GM19463 (cell line): Measurements from ENCODE around the gene GAGE10.
A peak's percentile ranks its signal among the peaks of the same experiment; 100 is the strongest.

Experiments used
- ATAC-seq: cut with Tn5 transposase; IDR thresholded peaks from one replicate; pipeline ENCODE4 v1.9.1; 2021; ENCODE audit warnings: mild to moderate bottlenecking, moderate library complexity; ENCODE audit not compliant: unreplicated experiment

GAGE10 gene, protein sequence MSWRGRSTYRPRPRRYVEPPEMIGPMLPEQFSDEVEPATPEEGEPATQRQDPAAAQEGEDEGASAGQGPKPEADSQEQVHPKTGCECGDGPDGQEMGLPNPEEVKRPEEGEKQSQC

DNA sequence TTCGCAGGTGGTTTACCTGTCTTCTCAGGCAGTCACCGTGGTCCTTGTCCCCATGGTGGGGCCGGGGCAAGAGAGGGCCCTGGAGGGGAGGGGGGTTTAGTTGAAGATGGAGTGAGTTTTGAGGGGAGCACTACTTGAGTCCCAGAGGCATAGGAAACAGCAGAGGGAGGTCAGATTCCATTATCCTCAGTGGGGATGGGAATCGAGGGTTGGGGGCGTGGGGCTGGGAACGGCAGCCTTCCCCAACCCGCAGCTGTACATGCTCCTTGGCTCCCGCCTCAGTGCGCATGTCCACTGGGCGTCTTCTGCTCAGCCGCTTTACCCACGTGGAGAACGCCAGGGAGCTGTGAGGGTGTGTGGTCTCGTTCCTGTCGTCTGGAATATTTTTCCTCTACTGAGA is at the start of gene GAGE10:
Gene GAGE10, plus strand, starts transcription at position 301 of the 400 bp plus-strand sequence. CDS start 1,214 bp downstream, outside the sequence.
- ATAC-seq, result no peak

DNA sequence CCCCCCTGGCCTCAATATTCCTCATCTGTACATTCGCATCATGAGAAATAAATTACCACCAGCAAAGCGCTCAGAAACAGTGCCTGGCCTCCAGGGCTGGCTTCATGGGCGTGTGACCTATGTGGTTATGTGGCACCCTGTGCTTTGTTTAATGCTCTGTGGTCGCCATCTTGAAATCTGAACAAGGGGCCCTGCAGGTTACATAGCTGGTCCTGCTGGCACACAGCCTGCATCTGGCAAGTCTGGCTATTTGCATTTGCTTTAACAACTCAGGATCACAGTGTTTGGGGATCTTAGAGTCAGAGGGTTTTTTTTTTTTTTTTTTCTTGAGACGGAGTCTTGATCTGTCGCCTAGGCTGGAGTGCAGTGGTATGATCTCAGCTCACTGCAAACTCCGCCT is 48.8 kb upstream of the GAGE10 start:
- ATAC-seq, result no peak

DNA sequence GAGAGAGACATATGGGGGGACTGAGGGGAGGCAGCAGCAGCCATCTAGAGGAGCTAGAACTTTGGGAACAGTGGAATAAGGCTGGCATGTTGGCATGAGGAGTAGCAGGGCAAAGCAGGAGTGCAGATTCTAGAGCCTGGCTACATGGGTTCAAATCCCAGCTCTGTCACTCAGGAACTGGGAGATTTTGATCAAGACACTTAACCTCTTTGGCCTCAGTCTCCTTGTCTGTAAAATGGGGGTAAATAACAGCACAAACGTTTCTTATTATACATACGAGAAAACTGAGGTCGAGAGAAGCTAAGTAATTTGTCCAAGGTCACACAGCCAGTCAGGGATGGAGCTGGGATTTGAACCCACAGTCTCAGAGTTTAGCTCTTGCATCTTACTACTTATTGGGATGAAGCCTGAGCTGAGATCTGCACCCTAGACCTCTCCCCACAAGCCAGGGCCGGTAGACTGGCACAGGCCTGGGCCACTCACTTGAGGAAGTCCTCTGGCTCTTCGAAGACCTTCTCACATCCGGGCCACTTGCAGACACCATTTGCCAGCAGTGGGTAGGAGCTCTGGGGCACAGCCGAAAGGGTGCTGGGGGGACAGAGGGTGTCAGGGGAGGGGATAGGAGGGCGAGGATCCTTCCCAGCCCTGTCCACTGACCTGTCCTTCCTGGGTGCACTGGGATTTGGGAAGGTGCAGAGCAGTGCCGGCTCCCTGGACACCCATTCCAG is 47.0 kb upstream of the GAGE10 start:
- ATAC-seq, result no peak

DNA sequence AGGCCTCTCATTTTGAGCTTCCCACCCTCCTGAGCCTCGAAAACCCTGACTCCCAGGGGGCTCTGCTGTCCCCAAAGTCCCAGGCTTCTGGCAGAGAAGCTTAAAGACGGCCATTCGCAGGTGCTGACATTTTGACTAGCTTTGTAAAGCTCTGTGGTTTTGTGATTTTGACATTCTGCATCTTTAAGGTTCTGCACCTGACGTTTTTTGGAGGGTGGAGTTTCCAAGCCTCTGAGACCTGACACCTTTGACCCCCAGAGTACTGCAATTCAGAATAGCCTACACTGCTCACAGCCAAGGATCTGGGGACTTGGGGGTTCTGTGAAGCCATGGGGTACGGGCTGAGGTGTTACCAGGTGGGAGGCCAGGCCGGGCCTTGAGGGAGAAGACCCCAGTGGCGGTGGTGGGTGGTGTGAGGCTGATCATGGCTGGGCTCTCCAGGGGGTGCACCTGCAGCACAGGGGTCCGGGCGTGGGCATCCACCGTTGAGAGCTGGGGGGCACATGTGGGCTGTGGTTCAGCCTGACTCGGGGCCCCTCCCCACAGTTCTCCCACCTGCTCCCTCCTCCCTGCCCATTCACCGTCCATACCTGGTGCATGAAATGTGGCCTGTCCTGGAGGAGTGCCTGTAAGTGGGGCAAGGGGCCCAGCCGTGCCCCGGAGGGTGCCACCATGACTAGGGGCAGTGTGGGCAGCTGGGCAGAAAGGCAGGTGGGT is 46.2 kb upstream of the GAGE10 start:
- no peak for ATAC-seq

DNA sequence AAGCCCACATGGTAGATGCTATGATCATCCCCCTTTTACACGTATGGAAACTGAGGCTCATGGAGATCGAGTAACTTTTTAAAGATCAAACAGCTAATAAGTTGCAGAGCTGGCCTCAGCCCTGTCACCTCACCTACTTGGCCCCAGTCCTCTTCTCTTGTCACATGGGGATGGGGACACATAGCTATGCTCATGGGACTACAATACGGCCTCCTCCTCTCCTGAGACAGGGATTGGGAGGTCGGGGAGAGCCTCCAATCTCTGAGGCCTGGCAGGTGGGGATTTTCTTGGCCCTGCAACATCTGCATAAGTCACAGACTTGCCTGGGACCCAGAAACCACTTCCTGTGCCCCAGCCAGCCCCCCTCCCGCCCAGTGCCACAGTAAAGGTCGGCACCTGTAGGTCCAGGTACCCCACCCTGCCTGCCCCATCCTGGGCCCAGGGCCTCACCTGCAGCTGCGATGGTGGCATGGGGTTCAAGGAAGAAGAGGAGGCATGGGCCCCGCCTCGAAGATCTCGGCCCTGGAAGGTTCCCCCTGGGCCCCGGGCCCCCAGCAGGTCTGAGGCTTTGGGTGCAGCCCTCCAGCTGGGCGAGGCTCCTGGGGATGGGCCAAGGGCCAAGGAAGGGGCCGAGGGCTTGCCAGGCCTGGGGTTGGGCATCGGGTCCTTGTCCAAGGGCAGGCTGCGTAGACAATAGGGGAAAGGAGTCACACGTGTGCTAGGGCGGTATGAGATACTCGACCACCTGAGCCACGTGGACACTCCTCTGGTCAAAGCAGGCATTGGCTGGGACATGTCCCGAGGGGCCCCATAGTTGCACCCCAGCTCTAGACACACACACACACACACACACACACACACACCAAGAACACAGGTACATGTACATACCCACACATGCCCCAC is 45.3 kb upstream of the GAGE10 start:
- ATAC-seq, result no peak

DNA sequence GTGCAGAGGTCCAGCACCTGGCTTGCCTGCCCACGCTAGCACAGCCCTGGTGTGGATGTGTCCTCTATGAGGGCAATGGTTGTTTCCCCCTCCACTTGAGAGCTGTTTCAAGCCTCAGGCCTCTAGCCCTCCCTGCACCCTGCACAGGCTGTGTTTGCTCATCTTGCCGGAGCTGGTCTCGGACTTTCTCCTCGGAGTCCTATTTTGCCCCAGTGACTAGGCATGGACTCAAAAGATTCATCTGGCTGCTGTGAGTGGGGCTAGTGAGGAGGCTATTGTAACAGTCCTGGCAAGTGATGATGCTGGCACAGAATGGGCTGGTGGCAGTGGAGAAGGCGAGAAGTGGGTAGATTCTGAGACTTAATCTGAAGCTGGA is 44.7 kb upstream of the GAGE10 start:
- no peak for ATAC-seq

DNA sequence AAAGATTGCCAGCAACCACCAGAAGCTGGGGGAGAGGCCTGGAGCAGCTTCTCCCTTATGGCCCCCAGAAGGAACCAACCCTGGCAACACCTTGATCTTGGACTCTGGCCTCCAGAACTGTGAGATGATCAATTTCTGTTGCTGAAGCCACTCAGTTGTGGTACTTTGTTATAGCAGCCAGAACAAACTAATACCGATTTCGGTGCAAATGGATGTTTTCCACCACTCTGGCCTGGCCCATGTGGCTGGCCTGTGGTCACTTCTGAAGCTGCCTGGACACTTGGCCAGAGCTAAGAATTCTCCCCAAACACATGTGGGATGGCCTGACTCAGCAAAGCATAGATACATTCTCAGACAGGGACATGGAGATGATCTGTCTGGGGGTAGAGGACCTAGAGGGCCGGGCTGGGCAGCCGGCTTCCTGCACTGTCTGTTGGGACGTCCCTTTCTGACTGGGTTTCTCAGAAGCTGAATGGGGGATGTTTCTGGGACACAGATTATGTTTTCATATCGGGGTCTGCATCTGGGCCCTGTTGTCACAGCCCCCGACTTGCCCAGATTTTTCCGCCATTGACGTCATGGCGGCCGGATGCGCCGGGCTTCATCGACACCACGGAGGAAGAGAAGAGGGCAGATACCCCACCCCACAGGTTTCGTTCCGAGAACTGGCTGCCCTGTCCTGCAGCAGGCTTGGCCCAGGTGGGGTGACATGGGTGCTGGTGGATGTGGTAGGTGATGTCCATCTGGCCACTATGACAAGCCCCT is 43.0 kb upstream of the GAGE10 start:
- ATAC-seq, result no peak

DNA sequence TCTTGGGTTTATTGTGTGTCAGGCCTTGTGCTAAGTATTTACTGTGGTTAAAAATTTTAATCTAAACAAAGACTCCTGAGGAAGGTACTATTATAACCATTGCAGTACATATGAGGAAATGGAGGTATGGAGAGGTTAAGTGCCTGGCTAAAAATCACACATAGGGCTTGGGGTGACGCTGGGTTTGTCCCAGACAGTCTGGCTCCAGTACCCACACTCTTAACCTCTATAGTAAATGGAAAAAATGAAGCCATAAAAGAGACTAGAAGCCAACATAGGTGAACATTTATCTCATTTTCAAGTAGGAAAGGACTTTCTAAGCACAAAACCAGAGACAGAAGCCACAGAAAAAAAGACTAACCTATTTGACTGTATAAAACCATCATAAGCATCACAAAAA is 40.8 kb upstream of the GAGE10 start:
- no peak for ATAC-seq

DNA sequence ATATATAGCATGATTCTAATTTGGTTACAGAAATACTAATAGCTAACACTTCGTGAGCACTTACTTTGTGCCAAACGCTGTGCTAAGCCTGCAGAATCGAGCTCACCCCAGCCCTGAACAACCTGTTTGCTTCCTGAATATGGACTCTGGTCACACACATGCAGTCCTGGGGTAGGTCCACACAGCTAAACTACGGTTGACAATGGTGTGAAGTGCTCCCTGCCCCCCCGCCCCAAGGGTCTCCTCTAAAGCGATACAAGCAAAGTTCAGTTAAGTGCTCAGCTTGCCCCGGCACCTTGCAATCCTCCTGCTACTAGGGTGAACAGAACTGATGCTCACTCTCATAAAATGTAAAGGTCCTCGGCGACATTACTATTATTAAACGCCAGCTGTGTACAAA is 39.8 kb upstream of the GAGE10 start:
- no peak for ATAC-seq

DNA sequence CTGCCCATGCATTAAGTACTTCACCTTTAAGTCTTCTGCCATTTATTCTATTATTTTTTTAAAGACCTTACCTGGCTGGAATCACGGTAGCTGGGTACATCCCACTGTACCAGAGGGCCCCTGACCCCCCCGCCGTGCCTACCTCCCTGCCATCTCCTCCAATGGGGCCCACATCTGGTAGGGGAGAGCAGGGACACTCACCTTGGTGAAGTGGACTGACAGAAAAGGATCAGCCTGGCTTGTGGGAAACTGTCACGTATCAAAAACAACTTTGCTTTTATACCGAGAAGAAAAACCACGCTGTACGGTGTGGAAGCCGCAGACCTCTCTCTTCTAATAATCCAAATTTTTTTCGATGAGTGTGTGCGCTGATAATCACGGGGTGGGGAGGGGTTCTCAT is 39.0 kb upstream of the GAGE10 start, which contains the start of gene FOXP3:
Gene FOXP3, minus strand, starts transcription at position 251 of the 400 bp plus-strand sequence. CDS start 6,205 bp downstream, outside the sequence.
- no peak for ATAC-seq

DNA sequence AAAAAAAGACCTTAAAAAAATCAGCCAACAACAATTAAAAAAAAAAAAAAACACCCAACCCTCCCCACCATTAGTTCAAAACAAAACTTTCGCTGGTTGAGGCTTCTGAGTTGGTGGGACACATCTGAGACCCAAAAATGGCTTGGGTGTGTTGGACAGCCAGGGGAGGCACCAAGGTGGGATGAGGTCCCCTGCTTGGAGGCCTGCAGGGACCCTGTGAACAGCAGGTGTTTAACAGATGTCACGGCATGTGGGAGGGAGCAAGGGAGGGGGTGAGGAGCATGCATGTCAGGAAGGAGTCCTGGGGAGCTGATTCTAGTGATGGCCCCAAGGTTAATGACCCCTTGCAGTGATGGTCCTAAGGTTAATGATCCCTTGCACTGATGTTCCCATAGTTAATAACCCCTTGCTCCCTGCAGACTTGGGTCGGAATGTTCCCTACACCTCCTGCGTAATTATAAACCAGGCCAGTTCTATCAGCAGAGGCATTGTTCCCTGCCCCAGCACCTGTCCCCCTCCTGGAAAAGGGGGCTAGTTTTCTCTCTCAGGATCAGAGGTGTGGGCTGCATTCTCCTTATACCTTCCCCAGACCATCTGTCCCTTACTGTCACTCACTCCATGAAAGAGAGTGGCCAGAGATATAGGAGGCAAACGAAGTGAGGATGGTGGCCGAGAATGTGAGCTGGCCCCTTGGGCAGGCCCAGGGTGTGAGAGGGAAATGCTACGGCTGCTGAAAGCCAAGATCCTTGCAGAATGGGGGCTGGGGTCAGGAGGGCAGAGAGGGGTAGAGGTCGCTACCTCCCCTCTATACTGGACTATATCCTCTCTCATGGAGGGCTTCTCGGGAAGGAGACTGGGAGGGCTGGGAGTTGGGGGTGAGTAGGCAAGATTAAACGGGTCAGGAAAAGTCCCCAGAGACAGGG is 36.7 kb upstream of the GAGE10 start:
- ATAC-seq, result no peak

DNA sequence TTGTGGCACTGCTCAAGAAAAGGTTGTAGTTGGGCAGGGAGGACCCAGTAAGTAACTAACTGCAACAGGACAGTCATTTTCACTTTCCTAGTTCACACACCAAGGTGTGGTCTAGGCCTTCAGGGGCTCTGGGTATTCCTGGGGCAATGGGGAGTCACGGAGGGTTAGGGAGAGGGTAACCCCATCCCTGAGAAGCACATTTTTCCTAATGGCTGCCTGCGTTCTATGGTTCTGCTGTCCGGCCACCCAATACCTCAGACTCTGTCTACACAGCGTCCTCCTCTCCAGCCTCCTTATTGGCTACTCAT is 34.8 kb upstream of the GAGE10 start:
- no peak for ATAC-seq

DNA sequence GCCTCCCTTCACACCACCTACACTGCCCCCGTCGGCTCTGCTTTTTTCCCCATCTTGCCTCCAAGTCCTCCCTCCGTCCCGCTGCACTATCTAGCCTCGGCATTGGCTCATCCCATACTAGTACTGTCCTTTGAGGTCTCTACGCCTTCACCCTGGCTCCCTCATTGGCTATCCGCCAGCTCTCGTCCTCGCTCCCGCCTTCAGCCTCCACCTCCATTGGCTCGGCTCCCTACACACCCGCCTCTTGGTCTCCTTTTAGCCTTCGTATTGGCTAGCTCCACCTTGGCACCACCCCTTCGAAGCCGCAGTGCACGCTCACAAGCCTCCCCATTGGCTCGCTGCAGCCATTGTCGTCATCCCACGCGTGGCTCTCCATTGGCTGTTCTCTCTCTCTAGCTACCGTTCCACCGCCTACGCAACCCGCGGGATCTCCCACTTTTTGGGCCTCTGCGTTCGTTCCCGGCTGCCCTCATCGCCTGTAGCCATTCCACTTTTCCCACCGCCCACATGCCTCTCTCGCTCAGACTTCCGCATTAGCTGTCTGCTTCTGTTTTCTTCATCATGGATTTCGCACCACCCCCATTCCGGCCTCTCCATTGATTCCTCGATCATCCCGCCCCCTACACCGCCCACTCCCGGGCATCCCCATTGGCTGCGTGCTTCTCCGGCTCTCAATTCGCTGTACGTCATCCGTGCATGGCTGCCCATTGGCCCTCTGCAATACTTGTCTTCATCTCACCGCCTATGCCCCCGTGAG is 34.3 kb upstream of the GAGE10 start:
- peak; percentile 79 for ATAC-seq

DNA sequence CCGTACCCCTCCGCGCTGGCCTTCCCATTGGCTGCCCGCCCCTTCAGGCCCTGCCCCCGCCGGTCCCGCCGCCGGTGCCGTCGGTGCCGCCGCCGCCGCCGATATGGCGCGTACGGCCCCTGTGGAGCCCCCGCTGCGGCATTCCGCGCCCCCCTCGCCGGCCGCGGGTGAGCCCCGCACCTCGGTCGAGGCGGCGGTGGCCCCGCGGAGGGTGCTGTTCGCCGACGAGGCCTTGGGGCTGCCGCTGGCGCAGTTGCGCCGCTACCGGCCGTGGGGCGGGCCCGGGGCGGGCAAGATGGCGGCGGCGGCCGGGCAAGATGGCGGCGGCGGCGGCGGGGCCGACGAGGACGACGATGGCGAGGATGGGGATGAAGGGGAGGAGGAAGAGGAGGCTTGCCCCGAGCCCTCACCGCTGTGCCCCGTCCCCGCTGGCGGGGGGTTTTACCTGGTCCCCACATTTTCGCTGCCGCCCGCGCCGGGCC is 33.6 kb upstream of the GAGE10 start, which contains the start of gene PPP1R3F:
Gene PPP1R3F, plus strand, starts transcription at position 27 of the 482 bp plus-strand sequence. Its CDS starts 77 bp downstream, at position 104.
- ATAC-seq, result peak; percentile 14

DNA sequence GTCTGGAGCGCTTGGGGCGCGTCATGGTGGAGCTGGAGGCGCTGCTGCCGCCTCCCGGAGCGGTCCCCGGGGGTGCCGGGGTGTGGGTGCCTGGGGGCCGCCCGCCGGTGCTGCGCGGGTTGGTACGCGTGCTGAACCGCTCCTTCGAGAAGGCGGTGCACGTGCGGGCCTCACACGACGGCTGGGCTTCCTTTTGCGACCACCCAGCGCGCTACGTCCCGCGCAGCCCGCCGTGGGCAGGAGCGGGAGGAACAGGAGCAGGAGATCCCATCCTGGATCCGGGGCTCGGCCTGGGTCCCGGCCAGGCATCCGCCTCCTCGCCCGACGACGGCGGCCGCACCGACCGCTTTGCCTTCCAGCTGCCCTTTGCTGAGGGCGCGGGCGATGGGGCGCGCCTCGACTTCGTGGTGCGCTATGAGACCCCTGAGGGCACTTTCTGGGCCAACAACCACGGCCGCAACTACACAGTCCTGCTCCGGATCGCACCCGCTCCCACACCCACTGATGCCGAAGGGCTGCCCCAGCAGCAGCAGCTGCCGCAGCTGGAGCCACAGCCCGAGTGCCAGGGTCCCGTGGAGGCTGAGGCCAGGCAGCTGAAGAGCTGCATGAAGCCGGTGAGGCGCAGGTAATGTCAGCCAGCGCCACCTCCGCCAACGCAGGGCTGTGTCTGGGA is 33.1 kb upstream of the GAGE10 start:
- ATAC-seq, result no peak

DNA sequence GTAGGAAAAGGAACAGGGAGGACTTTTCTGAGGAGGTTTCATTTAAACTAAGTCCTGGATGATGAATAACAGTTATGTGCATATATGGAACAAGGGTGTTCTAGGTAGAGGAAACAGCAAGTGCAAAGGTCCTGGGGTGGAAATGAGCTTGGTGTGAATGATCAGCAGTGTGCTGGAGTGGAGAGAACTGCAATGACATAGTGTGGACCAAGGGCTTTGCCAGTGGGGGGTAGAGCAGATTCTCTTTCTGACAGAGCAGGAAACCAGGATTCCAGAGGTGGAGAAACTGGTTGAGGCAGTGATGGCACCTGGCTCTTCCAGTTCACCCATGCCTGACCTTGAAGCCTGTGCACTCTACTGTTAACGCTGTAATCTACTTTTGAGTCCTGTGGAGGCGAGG is 32.1 kb upstream of the GAGE10 start:
- ATAC-seq, result no peak

DNA sequence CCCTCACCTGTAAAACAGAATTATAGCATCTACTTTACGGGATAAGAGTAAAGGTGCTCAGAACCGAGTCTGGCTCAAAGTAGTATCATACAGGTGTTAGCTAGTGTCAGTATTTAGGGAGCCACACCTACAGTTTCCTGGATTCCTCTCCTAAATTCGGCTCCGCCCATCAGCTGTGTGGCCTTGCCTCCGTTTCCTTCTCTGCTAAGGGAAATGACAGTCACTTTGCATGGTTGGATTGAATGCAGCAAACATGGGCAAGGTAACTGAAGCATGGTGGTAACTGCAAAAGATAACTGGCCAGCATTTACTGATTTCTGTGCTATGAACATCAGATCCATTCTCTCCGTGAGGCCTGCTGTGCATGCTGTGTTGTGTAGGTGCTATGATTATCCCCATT is 31.0 kb upstream of the GAGE10 start:
- ATAC-seq, result no peak

DNA sequence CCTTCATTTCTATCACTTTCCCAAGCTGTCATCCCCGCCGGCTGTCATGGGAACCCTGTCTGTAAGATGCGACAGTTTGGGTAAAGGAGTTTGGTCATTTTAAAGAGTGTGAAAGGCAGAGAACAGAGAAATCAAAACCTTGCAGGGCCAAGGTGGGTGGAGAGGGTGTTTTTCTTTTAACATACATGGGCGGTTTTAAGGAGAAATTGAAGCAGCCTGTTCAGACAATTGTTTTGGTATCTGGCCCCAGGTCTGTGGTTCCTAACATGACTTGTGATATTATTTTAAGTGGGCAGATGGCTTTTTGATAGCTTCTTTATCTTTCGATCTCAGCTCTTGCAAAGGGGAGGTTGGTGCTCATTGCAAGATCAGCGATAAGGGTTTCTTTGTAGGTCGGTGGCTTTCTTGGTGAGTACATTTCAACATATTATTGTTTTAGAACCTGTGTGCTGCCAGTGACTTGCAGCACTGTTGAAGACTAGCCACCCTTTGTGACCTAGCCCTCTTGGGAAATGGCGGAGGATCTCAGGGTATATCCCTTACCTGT is 30.2 kb upstream of the GAGE10 start:
- ATAC-seq, result no peak
